NT2/D1 (cell line): ENCODE measurements around the gene PACS1.

ENCODE experiments used
- DNase-seq: peaks from one replicate; pipeline ENCODE4 v3.0.0-alpha.2; 2011; ENCODE audit warnings: low read depth, low spot score
- H3K27me3 ChIP-seq: 2 replicates; pipeline ENCODE4 v1.6.0; 2011; ENCODE audit warnings: mild to moderate bottlenecking; ENCODE audit not compliant: insufficient read length, insufficient read depth
- H3K36me3 ChIP-seq: 2 replicates; pipeline ENCODE4 v1.6.1; 2011; ENCODE audit warnings: mild to moderate bottlenecking, low read length, mixed read lengths; ENCODE audit not compliant: insufficient read depth, insufficient read length
- H3K4me1 ChIP-seq: 2 replicates; pipeline ENCODE4 v1.5.1; 2011; ENCODE audit not compliant: insufficient read depth, insufficient read length
- H3K4me3 ChIP-seq: 2 replicates; pipeline ENCODE4 v1.5.1; 2011; ENCODE audit warnings: low read depth; ENCODE audit not compliant: insufficient read length
- H3K9ac ChIP-seq: 2 replicates; pipeline ENCODE4 v1.6.0; 2011; ENCODE audit warnings: low read depth; ENCODE audit not compliant: insufficient read length
- H3K9me3 ChIP-seq: 2 replicates; pipeline ENCODE4 v1.5.1; 2011; ENCODE audit warnings: mild to moderate bottlenecking, low read length; ENCODE audit not compliant: insufficient read depth
- SUZ12 ChIP-seq: IDR thresholded peaks from 2 replicates; pipeline ENCODE4 v1.6.1; 2011; ENCODE audit not compliant: insufficient read length, insufficient read depth; ENCODE audit errors: extremely low read depth
- YY1 ChIP-seq: IDR thresholded peaks from 2 replicates; pipeline ENCODE4 v1.6.1; 2011; ENCODE audit not compliant: insufficient read length, insufficient read depth
- ZNF274 ChIP-seq: IDR thresholded peaks from 2 replicates; pipeline ENCODE4 v1.6.1; 2011; ENCODE audit warnings: mild to moderate bottlenecking, low read depth, low read length

The PACS1 gene

GRCh38 chr11:66080055-66080817 lies 10.2 kb downstream of the PACS1 start:
- Histone ChIP-seq H3K4me3 (no peak overlapping the region), H3K9ac (no peak overlapping the region), H3K27me3 (no peaks in the 10 kb centered on the region), H3K9me3 (no peaks in the 10 kb centered on the region), H3K4me1 (no peaks in the 10 kb centered on the region), H3K36me3 (peaks cover 7% of the 10 kb centered on the region)
- no peak for DNase-seq
- TF ChIP-seq ZNF274 (no peak), YY1 (no peak), SUZ12 (no peak)

- no peak overlapping the region for H3K9ac ChIP-seq
- no peak for DNase-seq
- TF ChIP-seq SUZ12 (no peak), YY1 (no peak), ZNF274 (no peak)
- H3K4me1 ChIP-seq: no peaks in the 10 kb centered on the region
- no peak overlapping the region for H3K4me3 ChIP-seq
- peaks cover 7% of the 10 kb centered on the region for H3K36me3 ChIP-seq
- H3K27me3 ChIP-seq: no peaks in the 10 kb centered on the region
- no peaks in the 10 kb centered on the region for H3K9me3 ChIP-seq
Observed at GRCh38 chr11:66081505-66081904, 11.4 kb downstream of the PACS1 start.

- TF ChIP-seq YY1 (no peak), ZNF274 (no peak), SUZ12 (no peak)
- Histone ChIP-seq H3K27me3 (no peaks in the 10 kb centered on the region), H3K9me3 (no peaks in the 10 kb centered on the region), H3K4me1 (peaks cover 2% of the 10 kb centered on the region), H3K9ac (no peak overlapping the region), H3K4me3 (no peak overlapping the region), H3K36me3 (peaks cover 7% of the 10 kb centered on the region)
- DNase-seq: no peak
Observed at GRCh38 chr11:66082946-66083698, 13.1 kb downstream of the PACS1 start.

DNA sequence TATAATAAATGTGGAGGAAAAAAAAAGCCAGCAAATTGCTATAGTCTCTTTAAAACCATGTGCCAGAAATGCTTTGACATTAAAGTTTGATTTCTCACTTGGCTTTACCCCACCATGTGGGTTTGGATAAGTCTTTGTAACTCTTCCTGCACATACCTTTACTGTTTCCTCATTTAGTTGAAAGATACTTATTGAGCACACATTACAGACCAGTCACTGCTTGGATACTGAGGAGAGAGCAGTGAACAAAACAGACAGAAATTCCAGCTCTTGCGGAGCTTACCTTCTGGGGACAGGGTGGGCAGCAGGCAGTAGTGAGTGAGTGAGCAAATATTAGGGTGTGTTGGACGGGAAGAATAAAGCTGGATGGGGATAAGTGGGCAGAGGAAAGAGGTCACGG lies 13.7 kb downstream of the PACS1 start:
- Histone ChIP-seq H3K4me1 (peaks cover 2% of the 10 kb centered on the region), H3K9ac (no peak overlapping the region), H3K36me3 (peaks cover 7% of the 10 kb centered on the region), H3K9me3 (no peaks in the 10 kb centered on the region), H3K27me3 (no peaks in the 10 kb centered on the region), H3K4me3 (no peak overlapping the region)
- no peak for DNase-seq
- no peak for TF ChIP-seq YY1
- TF ChIP-seq SUZ12: no peak
- TF ChIP-seq ZNF274: no peak

GRCh38 chr11:66084821-66085475 lies 14.9 kb downstream of the PACS1 start:
- Histone ChIP-seq H3K36me3 (peaks cover 10% of the 10 kb centered on the region), H3K27me3 (no peaks in the 10 kb centered on the region), H3K4me1 (peaks cover 2% of the 10 kb centered on the region), H3K9ac (no peak overlapping the region), H3K9me3 (no peaks in the 10 kb centered on the region), H3K4me3 (no peak overlapping the region)
- TF ChIP-seq YY1 (no peak), SUZ12 (no peak), ZNF274 (no peak)
- no peak for DNase-seq

DNA sequence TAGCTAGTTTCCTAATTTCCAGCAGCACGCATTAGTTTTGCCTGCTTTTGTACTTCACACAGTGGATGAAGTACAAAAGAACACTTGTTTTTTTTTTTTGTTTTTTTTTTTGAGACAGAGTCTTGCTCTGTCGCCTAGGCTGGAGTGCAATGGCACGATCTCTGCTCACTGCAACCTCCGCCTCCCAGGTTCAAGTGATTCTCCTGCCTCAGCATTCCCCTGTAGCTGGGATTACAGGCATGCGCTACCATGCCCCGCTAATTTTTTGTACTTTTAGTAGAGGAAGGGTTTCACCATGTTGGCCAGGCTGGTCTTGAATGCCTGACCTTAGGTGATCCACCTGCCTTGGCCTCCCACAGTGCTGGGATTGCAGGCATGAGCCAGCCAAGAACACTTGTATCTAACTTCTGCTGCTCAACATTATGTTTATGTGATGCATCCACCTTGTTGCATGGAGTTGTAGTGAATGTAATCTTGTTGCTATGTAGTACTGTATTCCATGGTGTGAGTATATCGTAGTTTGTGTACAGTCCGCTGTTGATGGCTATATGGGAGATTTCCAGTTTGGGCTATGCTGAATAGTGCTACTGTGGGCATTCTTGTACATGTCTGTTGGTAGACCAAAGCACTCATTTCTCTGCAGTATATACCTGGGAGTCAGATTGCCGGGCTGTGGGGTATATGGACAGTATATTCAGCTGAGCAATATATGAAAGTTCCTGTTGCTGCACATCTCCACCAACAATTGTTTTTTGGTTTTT lies 17.3 kb downstream of the PACS1 start:
- TF ChIP-seq YY1 (no peak), ZNF274 (no peak), SUZ12 (no peak)
- Histone ChIP-seq H3K4me1 (peaks cover 2% of the 10 kb centered on the region), H3K9ac (no peak overlapping the region), H3K9me3 (no peaks in the 10 kb centered on the region), H3K4me3 (no peak overlapping the region), H3K27me3 (no peaks in the 10 kb centered on the region), H3K36me3 (peaks cover 6% of the 10 kb centered on the region)
- DNase-seq: no peak

DNA sequence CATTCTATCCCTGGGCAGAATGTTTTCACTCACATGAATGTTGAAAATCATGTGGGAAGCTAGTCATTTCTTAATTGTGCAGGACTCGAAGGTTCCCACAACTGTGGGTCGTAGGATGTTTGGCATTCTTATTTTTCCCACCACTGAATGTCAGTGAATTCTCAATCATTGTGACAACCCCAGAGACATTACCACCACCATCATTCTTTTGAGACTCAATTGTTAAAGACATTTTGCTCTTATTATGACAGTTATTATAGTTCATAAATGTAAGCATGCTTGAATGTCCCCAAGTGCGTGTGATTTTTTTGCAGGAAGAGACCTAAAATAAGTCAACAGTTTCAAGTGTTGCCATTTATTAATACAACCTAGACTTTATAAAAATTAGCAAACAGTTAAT lies 19.0 kb downstream of the PACS1 start:
- no peak overlapping the region for H3K9ac ChIP-seq
- H3K4me3 ChIP-seq: no peak overlapping the region
- no peak for DNase-seq
- TF ChIP-seq ZNF274: no peak
- TF ChIP-seq YY1: no peak
- H3K36me3 ChIP-seq: peaks cover 6% of the 10 kb centered on the region
- no peaks in the 10 kb centered on the region for H3K27me3 ChIP-seq
- peaks cover 2% of the 10 kb centered on the region for H3K4me1 ChIP-seq
- no peaks in the 10 kb centered on the region for H3K9me3 ChIP-seq
